KOPT-K1 (cell line): ENCODE measurements around the gene NARS2.
"Not testable (repeated sequence)": the region's sequence is repeated elsewhere in the genome, so short reads cannot be mapped to it uniquely, and the experiment has no call there.

Experiments
- H3K27ac ChIP-seq: fragments of 200-600 bp; sonication (generic); 2 replicates; pipeline ENCODE4 v1.5.1; 2016; ENCODE audit warnings: antibody characterized with exemption, mild to moderate bottlenecking, low read depth, low read length; ENCODE audit not compliant: poor library complexity, severe bottlenecking
- H3K36me3 ChIP-seq: fragments of 200-600 bp; sonication (generic); 2 replicates; pipeline ENCODE4 v1.5.1; 2017; ENCODE audit warnings: antibody characterized with exemption, mild to moderate bottlenecking, low read length, moderate library complexity; ENCODE audit not compliant: insufficient read depth
- H3K9me3 ChIP-seq: fragments of 200-600 bp; sonication (generic); 2 replicates; pipeline ENCODE4 v1.5.1; 2017; ENCODE audit warnings: antibody characterized with exemption, low read length, mild to moderate bottlenecking; ENCODE audit not compliant: insufficient read depth, poor library complexity, severe bottlenecking

Gene NARS2

GRCh38 chr11:78574386-78575381, at the start of gene NARS2:
Gene NARS2 (minus strand): TSS chr11:78574864. CDS start chr11:78574488, 376 bp downstream.
- Histone ChIP-seq H3K9me3 (no peaks in the 10 kb centered on the region), H3K27ac (peak within 1 kb of the TSS; percentile 70), H3K36me3 (peaks cover 23% of the 10 kb centered on the region)

GRCh38 chr11:78622666-78623065, 48.0 kb upstream of the NARS2 start:
- Histone ChIP-seq H3K27ac (no peak overlapping the region), H3K36me3 (no peaks in the 10 kb centered on the region)

GRCh38 chr11:78620159-78620558, 45.5 kb upstream of the NARS2 start:
- H3K36me3 ChIP-seq, result no peaks in the 10 kb centered on the region
- H3K9me3 ChIP-seq, result peaks cover 11% of the 10 kb centered on the region
- no peak overlapping the region for H3K27ac ChIP-seq

More at GRCh38 chr11:78622666-78623065, 48.0 kb upstream of the NARS2 start:
- peaks cover 11% of the 10 kb centered on the region for H3K9me3 ChIP-seq

GRCh38 chr11:78615724-78616123, 41.1 kb upstream of the NARS2 start:
- H3K36me3 ChIP-seq, result no peaks in the 10 kb centered on the region
- H3K9me3 ChIP-seq, result peaks cover 11% of the 10 kb centered on the region
- no peak overlapping the region for H3K27ac ChIP-seq

- no peaks in the 10 kb centered on the region for H3K9me3 ChIP-seq
- H3K27ac ChIP-seq, result no peak overlapping the region
- H3K36me3 ChIP-seq, result no peaks in the 10 kb centered on the region
Measured at GRCh38 chr11:78613378-78613813, 38.7 kb upstream of the NARS2 start.

GRCh38 chr11:78612721-78613377, 38.2 kb upstream of the NARS2 start:
- Histone ChIP-seq H3K9me3 (no peaks in the 10 kb centered on the region), H3K36me3 (no peaks in the 10 kb centered on the region), H3K27ac (no peak overlapping the region)

DNA sequence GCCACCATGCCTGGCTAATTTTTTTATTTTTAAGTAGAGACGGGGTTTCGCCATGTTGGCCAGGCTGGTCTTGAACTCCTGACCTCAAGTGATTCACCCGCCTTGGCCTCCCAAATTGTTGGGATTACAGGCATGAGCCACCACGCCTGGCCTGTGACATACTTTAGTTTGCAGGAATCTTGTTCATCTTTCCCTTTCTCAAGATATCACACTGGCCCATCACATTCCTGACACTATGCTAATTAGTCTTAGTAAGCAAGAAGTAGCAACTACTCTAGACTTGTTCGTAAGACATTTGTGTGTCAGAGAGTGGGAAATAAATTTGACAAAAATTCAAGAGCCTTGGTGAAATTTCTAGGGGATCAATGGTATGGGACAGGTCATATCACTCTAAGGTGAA, 34.7 kb upstream of the NARS2 start:
- not testable (repeated sequence) for H3K27ac ChIP-seq, H3K36me3 ChIP-seq, H3K9me3 ChIP-seq

DNA sequence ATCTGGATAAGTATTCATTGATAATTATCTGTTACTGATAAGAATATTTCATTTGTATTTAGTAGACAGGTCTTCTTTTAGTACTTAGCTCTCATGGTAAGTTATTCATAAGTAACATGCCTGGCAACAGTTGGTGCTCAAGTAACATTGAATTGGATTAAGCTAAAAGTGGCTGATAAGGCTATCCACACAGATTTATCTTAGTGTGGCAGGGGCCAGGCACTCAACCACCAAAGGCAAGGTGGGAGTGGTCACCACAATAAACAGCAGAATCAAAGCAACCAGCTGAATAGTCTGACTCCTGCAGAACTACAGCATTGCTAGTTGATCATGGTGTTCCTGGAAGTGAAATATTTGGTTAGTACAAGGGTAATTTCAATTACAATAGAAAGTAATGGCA, 33.0 kb upstream of the NARS2 start:
- H3K36me3 ChIP-seq, result no peaks in the 10 kb centered on the region
- no peak overlapping the region for H3K27ac ChIP-seq
- no peaks in the 10 kb centered on the region for H3K9me3 ChIP-seq

- no peaks in the 10 kb centered on the region for H3K9me3 ChIP-seq
- H3K27ac ChIP-seq, result no peak overlapping the region
- H3K36me3 ChIP-seq, result no peaks in the 10 kb centered on the region
Measured at GRCh38 chr11:78606667-78607066, 32.0 kb upstream of the NARS2 start.

GRCh38 chr11:78605296-78605695, 30.6 kb upstream of the NARS2 start:
- H3K9me3 ChIP-seq, result no peaks in the 10 kb centered on the region
- no peak overlapping the region for H3K27ac ChIP-seq
- no peaks in the 10 kb centered on the region for H3K36me3 ChIP-seq

GRCh38 chr11:78603792-78604191, 29.1 kb upstream of the NARS2 start:
- no peaks in the 10 kb centered on the region for H3K36me3 ChIP-seq
- no peak overlapping the region for H3K27ac ChIP-seq
- no peaks in the 10 kb centered on the region for H3K9me3 ChIP-seq

DNA sequence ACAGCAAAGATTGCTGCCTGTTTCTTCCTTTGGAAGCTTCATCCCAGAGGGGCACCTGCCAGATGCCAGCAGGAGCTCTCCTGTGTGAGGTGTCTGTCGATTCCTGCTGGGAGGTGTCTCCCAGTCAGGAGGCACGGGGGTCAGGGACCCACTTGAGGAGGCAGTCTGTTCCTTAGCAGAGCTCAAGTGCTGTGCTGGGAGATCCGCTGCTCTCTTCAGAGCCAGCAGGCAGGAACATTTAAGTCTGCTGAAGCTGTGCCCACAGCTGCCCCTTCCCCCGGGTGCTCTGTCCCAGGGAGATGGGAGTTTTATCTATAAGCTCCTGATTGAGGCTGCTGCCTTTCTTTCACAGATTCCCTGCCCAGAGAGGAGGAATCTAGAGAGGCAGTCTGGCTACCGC, 28.1 kb upstream of the NARS2 start:
- not testable (repeated sequence) for H3K27ac ChIP-seq, H3K36me3 ChIP-seq, H3K9me3 ChIP-seq

GRCh38 chr11:78601066-78601465, 26.4 kb upstream of the NARS2 start:
- not testable (repeated sequence) for H3K27ac ChIP-seq, H3K36me3 ChIP-seq, H3K9me3 ChIP-seq

GRCh38 chr11:78597579-78597978, 22.9 kb upstream of the NARS2 start:
- H3K27ac ChIP-seq, H3K9me3 ChIP-seq: not testable (repeated sequence)

GRCh38 chr11:78595436-78596130, 20.9 kb upstream of the NARS2 start:
- no peaks in the 10 kb centered on the region for H3K9me3 ChIP-seq
- no peaks in the 10 kb centered on the region for H3K36me3 ChIP-seq
- no peak overlapping the region for H3K27ac ChIP-seq

More at GRCh38 chr11:78597579-78597978, 22.9 kb upstream of the NARS2 start:
- not testable (repeated sequence) for H3K36me3 ChIP-seq
